ENCODE data around the gene TPPP. TPM values are rescaled to one million over a fixed set of nuclear protein-coding genes. Genes with fewer than 3 reads are reported as not detected.

Gene TPPP
- total and polyA plus RNA-seq, 2 experiments from 2014 or later, result 0.48 to 1.4 TPM

GRCh38 chr5:622946-623522, 70.1 kb downstream of the TPPP start:
- H3K9me2 ChIP-seq (ENCODE audit: insufficient read depth), result no peaks in the 10 kb centered on the region
- Mint-ChIP-seq H3K4me1 (no peaks in the 10 kb centered on the region), H3K4me3 (no peak overlapping the region), H3K27me3 (ENCODE audit: insufficient read depth, low read depth, poor library complexity) (peaks cover 1% of the 10 kb centered on the region), H3K36me3 (ENCODE audit: low read depth) (peaks cover 75% of the 10 kb centered on the region), H3K9me3 (no peaks in the 10 kb centered on the region), H3K27ac (peak overlapping the region; percentile 9; the same call in 1 of the 2 replicates)
- H3K4me1 ChIP-seq (ENCODE audit: insufficient read depth), result no peaks in the 10 kb centered on the region
- H3K36me3 ChIP-seq (ENCODE audit: insufficient read depth), result peaks cover 31% of the 10 kb centered on the region; the same call in 1 of the 2 replicates
- H3K79me2 ChIP-seq (replicated peaks; ENCODE audit: insufficient read depth), result peaks cover 21% of the 10 kb centered on the region
- no peak overlapping the region for H3K27ac ChIP-seq (ENCODE audit: low read depth)
- H3K4me3 ChIP-seq, result no peak overlapping the region
- no peak overlapping the region for H3K4me2 ChIP-seq
- ATAC-seq (peak; percentile 31; the same call in 2 of the 3 replicates), DNase-seq (ENCODE audit: low spot score) (no peak)
- H4K20me1 ChIP-seq (replicated peaks; ENCODE audit: insufficient read depth), result peaks cover 13% of the 10 kb centered on the region
- TF ChIP-seq ZNF331 (CRISPR knock-in tag; IDR thresholded peaks at IDR 0.05; ENCODE audit: low read depth) (no peak), STAT1 (IDR thresholded peaks at IDR 0.05; ENCODE audit: unreplicated experiment) (no peak), POLR2AphosphoS5 (IDR thresholded peaks at IDR 0.05; ENCODE audit: low read depth) (no peak), EZH2phosphoT487 (IDR thresholded peaks at IDR 0.05; ENCODE audit: unreplicated experiment) (no peak), REST (IDR thresholded peaks at IDR 0.05; ENCODE audit: unreplicated experiment) (no peak), CTCF (conservative IDR thresholded peaks at IDR 0.05; ENCODE audit: low read depth in 2 of 2) (no peak), EZH2 (IDR thresholded peaks at IDR 0.05; ENCODE audit: low read depth, unreplicated experiment) (no peak), CREB1 (CRISPR knock-in tag; IDR thresholded peaks at IDR 0.05; ENCODE audit: low read depth) (no peak), ETS1 (IDR thresholded peaks at IDR 0.05) (no peak), ZNF462 (CRISPR knock-in tag; IDR thresholded peaks at IDR 0.05) (no peak), NANOG (IDR thresholded peaks at IDR 0.05; ENCODE audit: borderline replicate concordance) (no peak), JUNB (IDR thresholded peaks at IDR 0.05; ENCODE audit: unreplicated experiment) (no peak), ZNF114 (CRISPR knock-in tag; IDR thresholded peaks at IDR 0.05) (no peak)
- H3K27me3 ChIP-seq (ENCODE audit: insufficient read depth), result no peaks in the 10 kb centered on the region
- H3F3A ChIP-seq (replicated peaks; ENCODE audit: low read depth), result no peaks in the 10 kb centered on the region
- H2AFZ ChIP-seq, result no peak overlapping the region

Data from GM23338 (cell line).